A673 (cell line): Measurements from ENCODE around the gene NEURL3. TPM values are rescaled to one million over a fixed set of nuclear protein-coding genes. Genes with fewer than 3 reads are reported as not detected.

ENCODE experiments used
- BruUV-seq: library from RNA; stranded (reverse); fragments of 400-500 nt; replicated peaks from 2 replicates; lab custom pipeline; 2021; lab: Mats Ljungman, UMichigan
- CTCF ChIA-PET: fragments of 300-600 bp; sonication (Branson Sonifier 250); formaldehyde crosslinking; loops from one replicate; lab custom pipeline; 2022; ENCODE audit warnings: antibody characterized with exemption; lab: Charles Lee
- POLR2A ChIA-PET: fragments of 300-600 bp; sonication (Branson Sonifier 250); formaldehyde crosslinking; loops from one replicate; lab custom pipeline; 2022; ENCODE audit warnings: antibody characterized with exemption; ENCODE audit not compliant: low non-redundant PET; lab: Charles Lee
- DNase-seq: peaks from one replicate; pipeline ENCODE4 v3.0.0-alpha.2; 2015; ENCODE audit warnings: low spot score
- H3K27ac ChIP-seq: fragments of 200-600 bp; sonication (generic); 2 replicates; pipeline ENCODE4 v1.5.1; 2016; ENCODE audit warnings: mixed run types, low read depth, mild to moderate bottlenecking, mixed read lengths, antibody characterized with exemption, low read length; ENCODE audit not compliant: poor library complexity, severe bottlenecking
- H3K27me3 ChIP-seq: fragments of 200-600 bp; sonication (generic); replicated peaks from 2 replicates; pipeline ENCODE4 v1.6.1; 2017; ENCODE audit warnings: mixed run types, low read depth, mild to moderate bottlenecking, mixed read lengths, antibody characterized with exemption, low read length; ENCODE audit not compliant: insufficient read depth, poor library complexity
- H3K36me3 ChIP-seq: fragments of 200-600 bp; sonication (generic); 2 replicates; pipeline ENCODE4 v1.6.1; 2016; ENCODE audit warnings: mixed run types, mild to moderate bottlenecking, mixed read lengths, antibody characterized with exemption, low read length; ENCODE audit not compliant: insufficient read depth, poor library complexity, severe bottlenecking
- H3K4me1 ChIP-seq: fragments of 200-600 bp; sonication (generic); 2 replicates; pipeline ENCODE4 v1.6.1; 2017; ENCODE audit warnings: mixed run types, mild to moderate bottlenecking, mixed read lengths, antibody characterized with exemption, low read length; ENCODE audit not compliant: insufficient read depth, poor library complexity, severe bottlenecking
- H3K4me3 ChIP-seq: fragments of 200-600 bp; sonication (generic); 2 replicates; pipeline ENCODE4 v1.5.1; 2016; ENCODE audit warnings: low read depth, mixed run types, mild to moderate bottlenecking, mixed read lengths, low read length; ENCODE audit not compliant: poor library complexity, severe bottlenecking
- H3K9me3 ChIP-seq: fragments of 200-600 bp; sonication (generic); 2 replicates; pipeline ENCODE4 v1.6.1; 2016; ENCODE audit warnings: mixed run types, low read depth, mild to moderate bottlenecking, mixed read lengths, antibody characterized with exemption, low read length; ENCODE audit not compliant: poor library complexity, severe bottlenecking
- CTCF ChIP-seq: fragments of 300-800, 200-600 bp; sonication (generic); conservative IDR thresholded peaks from 2 replicates; pipeline ENCODE4 v1.5.1; 2017; ENCODE audit warnings: low read depth, mild to moderate bottlenecking, antibody characterized with exemption, low read length, moderate library complexity, mixed read lengths
- EZH2 ChIP-seq: fragments of 200-600 bp; sonication (generic); IDR thresholded peaks from 2 replicates; pipeline ENCODE4 v1.6.1; 2017; ENCODE audit warnings: borderline replicate concordance, low read depth, mild to moderate bottlenecking, mixed read lengths, antibody characterized with exemption, low read length; ENCODE audit not compliant: poor library complexity, severe bottlenecking
- intact Hi-C: fragments of 100-400 bp; cut with micrococcal nuclease; formaldehyde crosslinking; loops from one replicate; pipeline ENCODE4 v1.10.0; 2022; ENCODE audit not compliant: unreplicated experiment
- total RNA-seq: library from RNA; stranded (reverse); gene quantifications from 2 replicates; pipeline ENCODE4 v1.2.3, GENCODE V29; 2021

Gene NEURL3
- total RNA-seq, 1 experiment from 2014 or later: not detected

GRCh38 chr2:96548558-96549465 lies 43.7 kb upstream of the NEURL3 start:
- no peak for TF ChIP-seq CTCF
- TF ChIP-seq EZH2: no peak
- DNase-seq: no peak
- Histone ChIP-seq H3K4me1 (no peaks in the 10 kb centered on the region), H3K4me3 (no peak overlapping the region), H3K9me3 (no peaks in the 10 kb centered on the region), H3K27ac (no peak overlapping the region), H3K36me3 (no peaks in the 10 kb centered on the region), H3K27me3 (no peaks in the 10 kb centered on the region)
- BruUV-seq: no TSS peak
- intact Hi-C loops: no loop called here
- ChIA-PET POLR2A (no interaction called here), CTCF (interaction anchor here (0.6 kb wide), 1 partner anchor 139 kb away, joined by 5 read pairs; no protein-coding TSS in a partner anchor)

- intact Hi-C loops: no loop called here
- TF ChIP-seq CTCF (no peak), EZH2 (no peak)
- ChIA-PET CTCF (interaction anchor here (0.6 kb wide), 1 partner anchor 138 kb away, joined by 5 read pairs; no protein-coding TSS in a partner anchor), POLR2A (no interaction called here)
- Histone ChIP-seq H3K4me1 (no peaks in the 10 kb centered on the region), H3K9me3 (no peaks in the 10 kb centered on the region), H3K4me3 (no peak overlapping the region), H3K27me3 (no peaks in the 10 kb centered on the region), H3K36me3 (no peaks in the 10 kb centered on the region), H3K27ac (no peak overlapping the region)
- no TSS peak for BruUV-seq
- no peak for DNase-seq
Observed at GRCh38 chr2:96547731-96548171, 42.6 kb upstream of the NEURL3 start.

GRCh38 chr2:96547203-96547641 lies 42.1 kb upstream of the NEURL3 start:
- no peak overlapping the region for H3K27ac ChIP-seq
- no peaks in the 10 kb centered on the region for H3K9me3 ChIP-seq
- no peaks in the 10 kb centered on the region for H3K4me1 ChIP-seq
- ChIA-PET CTCF (no interaction called here), POLR2A (no interaction called here)
- TF ChIP-seq EZH2: no peak
- TF ChIP-seq CTCF: no peak
- intact Hi-C loops: no loop called here
- no peaks in the 10 kb centered on the region for H3K36me3 ChIP-seq
- no peak for DNase-seq
- no peak overlapping the region for H3K4me3 ChIP-seq
- no peaks in the 10 kb centered on the region for H3K27me3 ChIP-seq
- BruUV-seq: no TSS peak
